Measurements from ENCODE around the gene CUL7.

- TF ChIP-seq POLR2AphosphoS5 (IDR thresholded peaks at IDR 0.05) (no peak), CTCF (IDR thresholded peaks at IDR 0.05) (no peak), POLR2A (IDR thresholded peaks at IDR 0.05) (no peak), EP300 (IDR thresholded peaks at IDR 0.05) (no peak)
Measured at GRCh38 chr6:43088654-43089056, 35.0 kb upstream of the CUL7 start.
